H9 (cell line): ENCODE measurements around the gene FPGS. TPM values are rescaled to one million over a fixed set of nuclear protein-coding genes. Genes with fewer than 3 reads are reported as not detected.

Experiments
- DNase-seq: peaks from one replicate; pipeline ENCODE4 v3.0.0-alpha.2; 2017
- H2AFZ ChIP-seq: one replicate; pipeline ENCODE4 v1.6.1; 2013; ENCODE audit warnings: mild to moderate bottlenecking, low read length, control low read depth, moderate library complexity
- H2AK5ac ChIP-seq: 2 replicates; pipeline ENCODE4 v1.6.1; 2013; ENCODE audit warnings: low read length, control low read depth, mixed read lengths; ENCODE audit not compliant: insufficient read length
- H2BK120ac ChIP-seq: one replicate; pipeline ENCODE4 v1.6.1; 2013; ENCODE audit warnings: low read depth, mild to moderate bottlenecking, low read length, control low read depth, inconsistent platforms; ENCODE audit not compliant: poor library complexity, severe bottlenecking
- H2BK12ac ChIP-seq: 2 replicates; pipeline ENCODE4 v1.6.1; 2013; ENCODE audit warnings: low read length, control low read depth, mixed read lengths, low read depth; ENCODE audit not compliant: insufficient read length
- H2BK15ac ChIP-seq: 2 replicates; pipeline ENCODE4 v1.6.1; 2013; ENCODE audit warnings: low read depth, low read length, control low read depth
- H2BK20ac ChIP-seq: one replicate; pipeline ENCODE4 v1.6.1; 2013; ENCODE audit warnings: low read depth, mild to moderate bottlenecking, low read length, control low read depth, inconsistent platforms; ENCODE audit not compliant: poor library complexity, severe bottlenecking
- H2BK5ac ChIP-seq: 2 replicates; pipeline ENCODE4 v1.6.1; 2013; ENCODE audit warnings: low read length, control low read depth, mixed read lengths; ENCODE audit not compliant: insufficient read length
- H3K14ac ChIP-seq: 2 replicates; pipeline ENCODE4 v1.6.1; 2013; ENCODE audit warnings: low read length, control low read depth; ENCODE audit not compliant: insufficient read depth
- H3K18ac ChIP-seq: 2 replicates; pipeline ENCODE4 v1.6.1; 2013; ENCODE audit warnings: low read depth, mild to moderate bottlenecking, mixed read lengths, low read length, control low read depth; ENCODE audit not compliant: insufficient read length
- H3K23ac ChIP-seq: 2 replicates; pipeline ENCODE4 v1.6.1; 2013; ENCODE audit warnings: low read length, control low read depth, mixed read lengths, low read depth; ENCODE audit not compliant: insufficient read length
- H3K23me2 ChIP-seq: 2 replicates; pipeline ENCODE4 v1.6.1; 2013; ENCODE audit warnings: low read depth, mild to moderate bottlenecking, mixed read lengths, low read length, control low read depth; ENCODE audit not compliant: insufficient read length, poor library complexity, severe bottlenecking
- H3K27ac ChIP-seq: 2 replicates; pipeline ENCODE4 v1.5.1; 2013; ENCODE audit warnings: low read length, control low read depth, mixed read lengths, low read depth; ENCODE audit not compliant: insufficient read length
- H3K27me3 ChIP-seq: 2 replicates; pipeline ENCODE4 v1.6.1; 2013; ENCODE audit warnings: low read length, control low read depth, inconsistent platforms; ENCODE audit not compliant: insufficient read depth
- H3K4ac ChIP-seq: 2 replicates; pipeline ENCODE4 v1.6.1; 2013; ENCODE audit warnings: low read depth, mild to moderate bottlenecking, control low read depth, inconsistent platforms, low read length, moderate library complexity
- H3K4me1 ChIP-seq: 2 replicates; pipeline ENCODE4 v1.6.1; 2013; ENCODE audit warnings: low read length, control low read depth, inconsistent platforms; ENCODE audit not compliant: insufficient read depth
- H3K4me2 ChIP-seq: 2 replicates; pipeline ENCODE4 v1.6.1; 2013; ENCODE audit warnings: low read length, control low read depth, mixed read lengths; ENCODE audit not compliant: insufficient read length, insufficient read depth
- H3K56ac ChIP-seq: 2 replicates; pipeline ENCODE4 v1.6.1; 2013; ENCODE audit warnings: low read depth, mild to moderate bottlenecking, mixed read lengths, low read length, control low read depth; ENCODE audit not compliant: insufficient read length
- H3K79me1 ChIP-seq: 2 replicates; pipeline ENCODE4 v1.6.1; 2013; ENCODE audit warnings: low read depth, mild to moderate bottlenecking, moderate library complexity, low read length, control low read depth, inconsistent platforms; ENCODE audit not compliant: insufficient read depth, poor library complexity, severe bottlenecking
- H3K79me2 ChIP-seq: 2 replicates; pipeline ENCODE4 v1.6.1; 2013; ENCODE audit warnings: low read length, control low read depth, inconsistent platforms; ENCODE audit not compliant: insufficient read depth
- H3K9ac ChIP-seq: 2 replicates; pipeline ENCODE4 v1.6.1; 2013; ENCODE audit warnings: low read length, control low read depth, mixed read lengths; ENCODE audit not compliant: insufficient read length; ENCODE audit errors: extremely low read depth
- H3K9me3 ChIP-seq: one replicate; pipeline ENCODE4 v1.6.1; 2013; ENCODE audit warnings: low read depth, low read length, inconsistent platforms; ENCODE audit not compliant: control insufficient read depth
- H3T11ph ChIP-seq: one replicate; pipeline ENCODE4 v1.6.1; 2013; ENCODE audit warnings: mild to moderate bottlenecking, low read length, control low read depth, inconsistent platforms
- H4K20me1 ChIP-seq: one replicate; pipeline ENCODE4 v1.6.1; 2013; ENCODE audit not compliant: control insufficient read depth, insufficient read length, insufficient read depth
- H4K5ac ChIP-seq: 2 replicates; pipeline ENCODE4 v1.6.1; 2013; ENCODE audit warnings: low read depth, mild to moderate bottlenecking, mixed read lengths, low read length, control low read depth; ENCODE audit not compliant: insufficient read length
- H4K8ac ChIP-seq: replicated peaks from 2 replicates; pipeline ENCODE4 v1.6.1; 2013; ENCODE audit warnings: low read length, control low read depth, mixed read lengths, low read depth; ENCODE audit not compliant: insufficient read length
- H4K91ac ChIP-seq: 2 replicates; pipeline ENCODE4 v1.6.1; 2013; ENCODE audit warnings: low read depth, mild to moderate bottlenecking, moderate library complexity, mixed read lengths, low read length, control low read depth; ENCODE audit not compliant: insufficient read length
- H3K27ac Mint-ChIP-seq, 3 experiments: 2 replicates in 2 of 3; 3 replicates in 1 of 3; pipeline ENCODE4 v1.8.0; 2020 to 2021; ENCODE audit warnings: mixed read lengths in 3 of 3, mild to moderate bottlenecking in 1 of 3, moderate library complexity in 1 of 3
- H3K27me3 Mint-ChIP-seq: 2 replicates; pipeline ENCODE4 v1.8.0; 2021; ENCODE audit warnings: low read depth, mild to moderate bottlenecking, moderate library complexity, mixed read lengths
- H3K36me3 Mint-ChIP-seq, 3 experiments: 2 replicates in 2 of 3; 3 replicates in 1 of 3; pipeline ENCODE4 v1.8.0; 2020 to 2021; ENCODE audit warnings: low read depth in 3 of 3, mixed read lengths in 3 of 3; ENCODE audit not compliant: insufficient read depth in 1 of 3
- H3K4me1 Mint-ChIP-seq, 2 experiments: 2 replicates each; pipeline ENCODE4 v1.8.0; 2020; ENCODE audit warnings: mixed read lengths in 2 of 2
- H3K4me3 Mint-ChIP-seq, 2 experiments: 2 replicates in 1 of 2; 3 replicates in 1 of 2; pipeline ENCODE4 v1.8.0; 2020 to 2021; ENCODE audit warnings: mild to moderate bottlenecking in 2 of 2, mixed read lengths in 2 of 2, moderate library complexity in 1 of 2
- H3K9me3 Mint-ChIP-seq, 2 experiments: 2 replicates in 1 of 2; 3 replicates in 1 of 2; pipeline ENCODE4 v1.8.0; 2020; ENCODE audit warnings: mild to moderate bottlenecking in 2 of 2, mixed read lengths in 2 of 2, moderate library complexity in 1 of 2
- WGBS: extraction: QIAGEN DNeasy Blood & Tissue Kit; methylation state at CpG from one replicate; pipeline ENCODE4 v1.1.7; 2013; ENCODE audit warnings: missing lambda C conversion rate, low lambda C conversion rate, mixed read lengths; ENCODE audit not compliant: insufficient read length; ENCODE audit errors: extremely low coverage; 5-methylcytosine and 5-hydroxymethylcytosine counted together
- total RNA-seq: library from RNA; stranded (reverse); gene quantifications from 2 replicates; pipeline ENCODE4 v1.2.1, GENCODE V29; 2021
- TF ChIP-seq, protein P1 (sequence below): fragments of 200-600 bp; sonication (generic); conservative IDR thresholded peaks from 3 replicates; pipeline ENCODE4 v1.8.0; 2021; ENCODE audit warnings: antibody characterized with exemption, mild to moderate bottlenecking

The FPGS gene
- total RNA-seq, 1 experiment from 2014 or later = 68.4 TPM

DNA sequence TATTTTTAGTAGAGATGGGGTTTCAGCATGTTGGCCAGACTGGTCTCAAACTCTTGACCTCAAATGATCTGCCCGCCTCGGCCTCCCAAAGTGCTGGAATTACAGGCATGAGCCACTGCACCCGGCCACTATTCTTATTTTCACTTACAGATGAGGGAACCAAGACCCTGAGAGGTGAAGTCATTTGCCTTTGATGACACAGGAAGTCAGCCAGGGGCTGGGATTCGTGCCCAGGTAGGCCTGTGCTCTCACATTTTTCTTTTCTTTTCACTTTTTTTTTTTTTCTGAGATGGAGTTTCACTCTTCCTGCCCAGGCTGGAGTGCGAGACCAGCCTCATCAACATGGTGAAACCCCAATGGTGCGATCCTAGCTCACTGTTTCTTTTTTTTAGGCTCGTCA is 29.6 kb downstream of the FPGS start:
- Histone ChIP-seq H3K23me2 (peaks cover 3% of the 10 kb centered on the region), H3T11ph (no peak overlapping the region), H3K23ac (no peak overlapping the region), H4K20me1 (no peaks in the 10 kb centered on the region), H2AK5ac (no peak overlapping the region), H3K4me2 (no peak overlapping the region), H2BK5ac (no peak overlapping the region), H3K27ac (no peak overlapping the region), H3K79me2 (no peaks in the 10 kb centered on the region), H4K8ac (no peak overlapping the region), H2BK20ac (no peak overlapping the region), H3K18ac (no peak overlapping the region), H2BK15ac (no peak overlapping the region), H3K4ac (no peak overlapping the region), H3K9ac (no peak overlapping the region), H3K79me1 (no peaks in the 10 kb centered on the region), H3K4me1 (no peaks in the 10 kb centered on the region; the same call in 1 of the 2 replicates), H3K9me3 (no peaks in the 10 kb centered on the region), H2BK12ac (no peak overlapping the region), H4K5ac (no peak overlapping the region), H3K56ac (no peak overlapping the region), H3K14ac (no peak overlapping the region), H2AFZ (no peak overlapping the region), H2BK120ac (no peak overlapping the region), H4K91ac (no peak overlapping the region), H3K27me3 (no peaks in the 10 kb centered on the region)
- H3K27me3 Mint-ChIP-seq = peaks cover 8% of the 10 kb centered on the region
- H3K4me1 Mint-ChIP-seq = peaks cover 11 to 30% of the 10 kb centered on the region in 2 experiments
- TF ChIP-seq, protein P1, sequence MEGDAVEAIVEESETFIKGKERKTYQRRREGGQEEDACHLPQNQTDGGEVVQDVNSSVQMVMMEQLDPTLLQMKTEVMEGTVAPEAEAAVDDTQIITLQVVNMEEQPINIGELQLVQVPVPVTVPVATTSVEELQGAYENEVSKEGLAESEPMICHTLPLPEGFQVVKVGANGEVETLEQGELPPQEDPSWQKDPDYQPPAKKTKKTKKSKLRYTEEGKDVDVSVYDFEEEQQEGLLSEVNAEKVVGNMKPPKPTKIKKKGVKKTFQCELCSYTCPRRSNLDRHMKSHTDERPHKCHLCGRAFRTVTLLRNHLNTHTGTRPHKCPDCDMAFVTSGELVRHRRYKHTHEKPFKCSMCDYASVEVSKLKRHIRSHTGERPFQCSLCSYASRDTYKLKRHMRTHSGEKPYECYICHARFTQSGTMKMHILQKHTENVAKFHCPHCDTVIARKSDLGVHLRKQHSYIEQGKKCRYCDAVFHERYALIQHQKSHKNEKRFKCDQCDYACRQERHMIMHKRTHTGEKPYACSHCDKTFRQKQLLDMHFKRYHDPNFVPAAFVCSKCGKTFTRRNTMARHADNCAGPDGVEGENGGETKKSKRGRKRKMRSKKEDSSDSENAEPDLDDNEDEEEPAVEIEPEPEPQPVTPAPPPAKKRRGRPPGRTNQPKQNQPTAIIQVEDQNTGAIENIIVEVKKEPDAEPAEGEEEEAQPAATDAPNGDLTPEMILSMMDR = no peak
- H3K9me3 Mint-ChIP-seq = no peaks in the 10 kb centered on the region
- WGBS = no CpG with 5 or more reads among the region's 7 CpGs
- no peak for DNase-seq
- peak overlapping the region in 1 of 3 experiments; percentile 77; a peak in 3 of 7 replicates for H3K27ac Mint-ChIP-seq
- H3K36me3 Mint-ChIP-seq = no peaks in the 10 kb centered on the region; a peak in 1 of 7 replicates
- no peak overlapping the region for H3K4me3 Mint-ChIP-seq
